GM19193 (cell line): ENCODE measurements around the gene CCL8.

Source experiments
- POLR2A ChIP-seq: IDR thresholded peaks from 4 replicates; pipeline ENCODE4 v1.6.1; 2011; ENCODE audit not compliant: insufficient read depth, insufficient read length; ENCODE audit errors: extremely low read depth

The CCL8 gene

GRCh38 chr17:34357398-34357797, 38.2 kb downstream of the CCL8 start:
- no peak for TF ChIP-seq POLR2A

GRCh38 chr17:34358631-34359030, 39.4 kb downstream of the CCL8 start:
- no peak for TF ChIP-seq POLR2A

- no peak for TF ChIP-seq POLR2A
Observed at GRCh38 chr17:34360601-34361270, 41.5 kb downstream of the CCL8 start.

GRCh38 chr17:34361478-34362061, 42.3 kb downstream of the CCL8 start:
- no peak for TF ChIP-seq POLR2A

GRCh38 chr17:34363183-34363661, 44.0 kb downstream of the CCL8 start, which contains the start of gene CCL1:
Gene CCL1 (minus strand): TSS chr17:34363233. CDS start chr17:34363161, 72 bp downstream.
- no peak for TF ChIP-seq POLR2A

GRCh38 chr17:34364751-34365150, 45.5 kb downstream of the CCL8 start:
- TF ChIP-seq POLR2A = no peak

- no peak for TF ChIP-seq POLR2A
Observed at GRCh38 chr17:34365340-34365739, 46.1 kb downstream of the CCL8 start.

GRCh38 chr17:34366010-34366409, 46.8 kb downstream of the CCL8 start:
- TF ChIP-seq POLR2A = no peak

- TF ChIP-seq POLR2A = no peak
Observed at GRCh38 chr17:34366529-34367107, 47.4 kb downstream of the CCL8 start.

- no peak for TF ChIP-seq POLR2A
Observed at GRCh38 chr17:34367486-34368195, 48.4 kb downstream of the CCL8 start.

- TF ChIP-seq POLR2A = no peak
Observed at GRCh38 chr17:34368196-34368945, 49.1 kb downstream of the CCL8 start.

- no peak for TF ChIP-seq POLR2A
Observed at GRCh38 chr17:34368946-34369500, 49.8 kb downstream of the CCL8 start.

- TF ChIP-seq POLR2A = no peak
Observed at GRCh38 chr17:34369571-34369970, 50.3 kb downstream of the CCL8 start.

GRCh38 chr17:34370376-34370996, 51.3 kb downstream of the CCL8 start:
- TF ChIP-seq POLR2A = no peak
